GM15510 (cell line): ENCODE results near the gene MPV17L.
"Not testable (repeated sequence)": the region's sequence is repeated elsewhere in the genome, so short reads cannot be mapped to it uniquely, and the experiment has no call there.

Experiments used
- POLR2A ChIP-seq: IDR thresholded peaks from 3 replicates; pipeline ENCODE4 v1.6.1; 2011; ENCODE audit warnings: borderline replicate concordance; ENCODE audit not compliant: insufficient read length; ENCODE audit errors: extremely low read depth

MPV17L gene

DNA sequence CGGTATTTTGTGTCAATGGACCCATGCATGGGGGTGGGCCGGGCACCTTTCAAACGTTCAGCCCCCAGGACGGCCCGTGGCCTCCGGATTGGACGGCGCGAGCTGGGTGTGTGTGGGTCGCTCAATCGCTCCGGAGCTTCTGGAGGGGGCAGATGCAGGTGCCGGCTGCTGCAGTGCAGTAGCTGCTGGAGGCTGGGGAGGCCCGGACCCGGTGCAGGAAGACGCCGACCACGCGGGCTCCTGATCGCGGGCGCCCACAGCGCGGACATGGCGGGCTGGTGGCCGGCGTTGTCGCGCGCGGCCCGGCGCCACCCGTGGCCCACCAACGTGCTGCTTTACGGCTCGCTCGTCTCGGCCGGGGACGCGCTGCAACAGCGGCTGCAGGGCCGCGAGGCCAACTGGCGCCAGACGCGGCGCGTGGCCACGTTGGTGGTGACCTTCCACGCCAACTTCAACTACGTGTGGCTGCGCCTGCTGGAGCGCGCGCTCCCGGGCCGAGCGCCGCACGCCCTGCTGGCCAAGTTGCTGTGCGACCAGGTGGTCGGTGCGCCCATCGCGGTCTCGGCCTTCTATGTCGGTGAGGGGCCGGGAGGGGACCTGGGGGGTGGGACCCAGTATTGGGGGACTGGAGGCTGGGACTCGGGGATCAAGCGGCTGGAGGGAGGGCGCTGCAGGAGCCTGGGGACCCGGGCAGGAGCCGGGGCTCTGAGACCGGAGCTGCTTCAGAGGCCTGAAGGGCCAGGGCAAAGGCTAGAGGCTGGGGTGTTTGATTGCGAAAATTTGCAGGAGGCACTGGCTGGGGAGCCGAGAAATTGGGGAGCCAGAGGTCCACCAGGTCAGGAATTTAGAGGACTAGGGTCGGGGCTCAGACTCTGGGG, at the start of gene MPV17L:
Gene MPV17L, plus strand, starts transcription at position 124 of the 878 bp plus-strand sequence. Its CDS starts 144 bp downstream, at position 268.
- TF ChIP-seq POLR2A, result not testable (repeated sequence)

DNA sequence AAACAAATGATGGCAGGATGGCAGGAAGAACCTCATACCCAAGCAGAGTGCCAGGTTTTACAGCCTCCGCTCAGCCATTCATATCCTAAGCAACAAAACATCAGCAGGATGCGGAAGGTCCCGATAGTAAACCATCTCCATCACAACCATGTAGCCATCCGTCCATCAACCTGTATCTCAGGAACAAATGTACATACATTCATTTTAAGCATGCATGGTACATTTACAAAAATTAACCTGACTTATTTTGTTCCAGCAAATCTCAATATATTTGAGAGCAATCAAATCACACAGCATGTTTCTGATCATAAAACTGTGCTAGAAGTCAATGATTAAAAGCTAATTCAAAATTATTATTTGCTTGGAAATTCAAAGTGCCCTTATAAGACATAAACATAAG, 17.4 kb upstream of the MPV17L start, which contains the start of gene NPIPA5:
Gene NPIPA5, minus strand, starts transcription at position 101 of the 400 bp plus-strand sequence. Its CDS starts 0 bp downstream, at position 101.
- not testable (repeated sequence) for TF ChIP-seq POLR2A

DNA sequence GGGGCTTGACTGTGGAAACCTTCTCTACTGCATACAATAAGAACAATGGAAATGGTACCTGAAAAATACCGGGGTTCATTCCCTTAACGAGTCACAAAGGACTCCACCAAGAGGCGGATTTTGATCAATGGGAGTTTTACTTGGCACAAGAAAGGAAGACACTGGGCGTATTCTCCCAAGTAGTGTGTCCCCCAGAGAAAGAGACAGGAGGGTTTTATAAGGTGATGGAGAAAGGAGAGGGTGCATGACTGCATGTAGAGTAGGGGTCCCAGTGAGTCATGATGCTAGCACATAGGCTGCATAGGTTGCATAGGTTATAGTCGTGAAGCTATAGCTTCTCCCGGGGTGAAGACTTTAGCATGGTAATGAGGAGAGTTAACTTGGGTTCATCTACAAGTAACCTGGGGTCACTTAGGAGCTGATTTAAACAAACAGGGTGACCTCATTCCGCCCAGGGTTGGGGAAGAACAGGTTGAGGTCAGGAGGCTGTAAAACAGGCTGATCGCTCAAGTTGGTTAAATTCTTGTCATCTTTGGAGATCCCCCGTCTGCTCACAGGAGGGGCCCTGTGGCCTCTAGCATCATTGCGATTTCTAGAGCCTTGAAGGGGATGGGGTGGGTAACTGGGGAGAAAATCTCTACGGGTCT, 1.5 kb downstream of the MPV17L start:
- TF ChIP-seq POLR2A, result no peak

DNA sequence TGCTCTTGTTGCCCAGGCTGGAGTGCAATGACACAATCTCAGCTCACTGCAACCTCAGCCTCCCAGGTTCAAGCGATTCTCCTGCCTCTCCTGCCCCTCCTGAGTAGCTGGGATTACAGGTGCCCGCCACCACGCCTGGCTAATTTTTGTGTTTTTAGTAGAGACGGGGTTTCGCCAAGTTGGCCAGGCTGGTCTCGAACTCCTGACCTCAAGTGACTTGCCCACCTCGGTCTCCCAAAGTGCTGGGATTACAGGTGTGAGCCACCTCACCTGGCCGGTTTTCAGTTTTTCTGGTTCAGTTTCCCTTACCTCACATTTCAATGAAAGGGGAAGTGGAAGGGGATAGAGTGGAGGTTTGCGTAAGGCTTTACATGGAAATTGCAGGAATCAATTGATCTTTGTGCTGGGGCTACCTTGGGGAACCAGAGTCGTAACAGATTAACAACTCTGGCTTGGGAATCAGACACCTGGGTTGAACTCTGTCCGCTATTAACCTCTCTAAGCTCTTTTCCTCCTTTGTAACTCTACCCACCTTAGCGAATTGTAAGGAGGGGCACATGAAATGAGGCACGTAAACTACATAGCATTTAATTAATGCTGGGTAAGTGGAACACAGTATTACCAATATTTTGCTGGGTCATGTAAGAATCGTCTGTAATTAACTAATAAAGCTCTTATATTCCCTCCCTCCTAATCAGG, 3.2 kb downstream of the MPV17L start:
- TF ChIP-seq POLR2A, result no peak

DNA sequence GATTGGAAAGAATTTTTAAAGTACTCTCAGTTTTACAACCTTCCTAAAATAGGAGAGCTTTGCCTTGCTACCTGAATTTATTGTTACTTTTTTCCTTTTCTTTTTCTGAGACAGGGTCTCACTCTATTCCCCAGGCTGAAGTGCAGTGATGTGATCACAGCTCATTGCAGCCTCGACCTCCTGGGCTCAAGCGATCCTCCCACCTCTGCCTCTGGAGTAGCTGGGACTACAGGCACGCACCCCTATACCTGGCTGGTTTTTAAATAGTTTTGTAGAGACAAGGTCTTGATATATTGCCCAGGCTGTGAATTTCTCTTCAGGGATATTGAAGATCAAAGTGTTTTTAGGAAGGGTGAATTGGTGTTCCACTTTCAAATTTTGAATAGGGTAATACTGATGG, 3.8 kb downstream of the MPV17L start:
- no peak for TF ChIP-seq POLR2A

DNA sequence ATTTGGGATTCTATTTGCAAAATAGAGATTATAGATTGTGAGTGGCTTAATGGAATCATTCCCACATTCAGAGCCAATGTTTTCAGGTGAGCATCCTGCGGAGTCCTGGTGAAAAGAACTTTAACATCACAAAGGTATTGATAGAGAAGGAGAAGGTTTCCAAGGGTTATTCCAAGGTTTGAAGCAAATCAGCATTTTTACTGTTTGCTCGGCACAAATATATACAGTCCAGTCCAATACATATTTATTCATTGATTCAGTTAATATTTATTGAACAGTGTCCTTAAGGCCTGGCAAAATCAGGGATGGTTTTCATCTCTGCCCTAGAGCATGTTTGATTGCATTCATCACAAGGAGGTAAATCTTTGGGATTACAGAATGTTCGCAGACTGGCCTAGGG, 6.4 kb downstream of the MPV17L start:
- TF ChIP-seq POLR2A, result no peak

DNA sequence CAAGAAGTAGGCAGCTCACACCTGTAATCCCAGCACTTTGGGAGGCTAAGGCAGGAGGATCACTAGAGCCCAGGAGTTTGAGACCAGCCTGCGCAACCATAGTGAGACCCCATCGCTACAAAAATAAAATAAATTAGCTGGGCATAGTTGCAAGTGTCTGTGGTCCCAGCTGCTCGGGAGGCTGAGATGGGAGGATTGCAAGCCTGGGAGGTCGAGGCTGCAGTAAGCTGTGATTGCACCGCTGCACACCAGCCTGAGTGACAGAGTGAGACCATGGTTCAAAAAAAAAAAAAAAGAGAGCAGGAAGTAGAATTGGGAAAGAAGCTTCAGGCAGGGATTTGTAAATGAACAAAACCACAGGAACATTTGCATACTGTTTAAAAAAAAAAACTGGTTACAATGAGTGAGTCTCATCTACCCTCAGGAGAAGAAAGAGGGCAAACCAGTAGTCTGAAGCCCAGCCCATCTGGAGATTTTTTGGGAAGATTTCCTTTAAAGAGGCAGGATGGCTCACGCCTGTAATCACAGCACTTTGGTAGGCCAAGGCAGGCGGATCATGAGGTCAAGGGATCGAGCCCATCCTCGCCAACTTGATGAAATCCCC, 7.9 kb downstream of the MPV17L start:
- TF ChIP-seq POLR2A, result no peak

DNA sequence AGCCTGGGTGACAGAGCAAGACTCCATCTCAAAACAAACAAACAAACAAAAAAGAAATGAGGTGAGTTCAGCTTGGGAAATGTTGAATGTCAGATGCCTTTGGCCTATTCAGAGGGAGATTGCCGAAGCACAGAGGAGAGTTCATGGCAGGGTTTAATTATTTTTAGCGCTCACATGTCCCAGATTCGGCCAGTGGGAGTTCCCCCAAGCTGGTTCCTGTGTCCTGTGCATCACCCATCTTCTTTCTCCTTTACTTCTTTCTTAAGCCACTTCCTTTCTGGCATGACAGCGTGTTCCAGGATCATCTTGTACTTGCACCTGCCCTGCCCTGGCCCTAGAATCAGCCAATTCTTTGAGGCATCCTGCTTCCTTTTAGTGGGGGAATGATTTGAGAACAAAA, 9.2 kb downstream of the MPV17L start:
- TF ChIP-seq POLR2A, result no peak

DNA sequence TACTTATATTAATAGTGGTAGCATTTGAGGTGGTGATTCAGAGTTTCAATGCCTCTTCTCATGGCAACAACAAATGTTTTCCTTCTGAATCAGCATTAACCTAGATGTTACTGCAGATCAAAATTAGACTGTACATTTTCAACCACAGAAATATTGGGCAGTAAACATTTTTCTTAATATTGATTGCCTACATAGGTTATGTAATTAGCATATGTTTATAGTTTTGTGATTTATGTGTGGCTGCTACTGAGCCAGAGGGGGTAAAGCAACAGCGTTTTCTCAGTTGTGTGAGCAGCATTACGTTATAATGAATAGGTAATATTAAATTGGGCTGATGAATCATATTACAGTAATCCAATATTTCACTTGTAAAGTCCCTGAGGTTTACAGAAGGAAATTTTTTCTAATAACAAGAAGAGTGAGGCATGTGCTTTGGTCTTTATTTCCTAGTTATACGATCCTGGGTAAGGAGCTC, 20.0 kb downstream of the MPV17L start:
- no peak for TF ChIP-seq POLR2A

DNA sequence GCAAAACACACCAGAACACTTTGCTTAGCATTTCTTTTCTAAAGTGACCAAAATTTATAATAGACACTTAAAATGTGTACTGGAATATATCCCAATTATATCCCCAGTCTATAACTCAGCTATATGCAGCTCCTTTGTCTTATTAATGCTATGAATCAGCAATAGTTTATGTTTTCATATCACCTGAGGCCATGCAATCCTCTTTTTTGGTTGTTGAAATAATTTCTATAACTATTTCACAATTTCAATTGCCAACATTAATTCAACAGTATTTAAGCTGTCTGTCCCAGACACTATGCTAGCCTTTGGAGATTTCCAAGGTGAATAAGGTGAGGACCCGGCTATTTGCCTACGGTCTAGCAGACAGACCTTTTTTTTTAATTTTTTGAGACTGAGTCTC, 21.6 kb downstream of the MPV17L start:
- TF ChIP-seq POLR2A, result no peak

DNA sequence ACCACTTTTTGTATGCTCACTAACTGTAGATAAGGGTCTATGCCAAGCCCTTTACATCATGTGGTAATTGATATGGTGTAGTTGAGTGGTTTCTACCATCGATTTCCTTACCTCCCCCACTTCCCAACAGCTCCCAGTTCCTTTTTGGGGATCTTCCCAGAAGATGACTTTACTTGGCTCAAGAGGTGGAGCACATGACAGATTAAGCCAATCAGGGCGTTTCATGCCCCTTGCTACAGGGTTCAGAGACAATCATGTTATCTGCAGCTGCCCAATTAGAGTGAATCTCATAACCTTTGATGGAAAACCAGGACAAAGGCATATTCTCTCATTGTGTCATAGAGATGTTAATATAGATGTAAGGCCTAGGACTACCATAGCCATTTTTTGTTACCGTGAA, 22.7 kb downstream of the MPV17L start:
- TF ChIP-seq POLR2A, result no peak

DNA sequence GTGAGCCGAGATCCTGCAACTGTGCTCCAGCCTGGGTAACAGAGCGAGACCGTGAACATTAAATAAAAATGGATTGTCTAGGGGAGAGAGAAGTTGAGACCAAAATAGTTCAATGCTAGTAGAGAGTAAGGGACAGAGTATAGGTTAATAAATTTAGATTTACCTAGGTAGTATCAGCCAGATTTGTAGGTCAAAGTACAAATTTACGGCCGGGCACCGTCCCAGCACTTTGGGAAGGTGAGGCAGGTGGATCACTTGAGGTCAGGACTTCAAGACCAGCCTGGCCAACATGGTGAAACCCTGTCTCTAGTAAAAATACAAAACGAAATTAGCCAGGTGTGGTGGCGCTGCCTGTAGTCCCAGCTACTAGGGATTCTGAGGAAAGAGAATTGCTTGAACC, 26.7 kb downstream of the MPV17L start:
- no peak for TF ChIP-seq POLR2A

DNA sequence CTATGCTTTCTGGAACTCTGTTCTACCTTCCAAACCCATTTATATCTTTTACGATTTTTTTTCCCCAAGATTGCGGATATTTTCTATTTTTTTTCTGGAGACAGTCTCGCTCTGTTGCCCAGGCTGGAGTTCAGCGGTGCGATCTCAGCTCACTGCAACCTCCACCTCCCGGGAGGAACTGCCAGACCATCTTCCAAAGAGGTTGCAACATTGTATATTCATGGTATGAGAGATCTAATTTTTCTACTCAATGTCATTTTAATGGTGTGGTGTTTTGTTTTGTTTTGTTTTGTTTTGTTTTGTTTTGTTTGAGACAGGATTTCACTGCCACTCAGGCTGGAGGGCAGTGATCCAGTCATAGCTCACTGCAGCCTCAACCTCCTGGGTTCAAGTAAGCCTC, 30.3 kb downstream of the MPV17L start:
- no peak for TF ChIP-seq POLR2A

DNA sequence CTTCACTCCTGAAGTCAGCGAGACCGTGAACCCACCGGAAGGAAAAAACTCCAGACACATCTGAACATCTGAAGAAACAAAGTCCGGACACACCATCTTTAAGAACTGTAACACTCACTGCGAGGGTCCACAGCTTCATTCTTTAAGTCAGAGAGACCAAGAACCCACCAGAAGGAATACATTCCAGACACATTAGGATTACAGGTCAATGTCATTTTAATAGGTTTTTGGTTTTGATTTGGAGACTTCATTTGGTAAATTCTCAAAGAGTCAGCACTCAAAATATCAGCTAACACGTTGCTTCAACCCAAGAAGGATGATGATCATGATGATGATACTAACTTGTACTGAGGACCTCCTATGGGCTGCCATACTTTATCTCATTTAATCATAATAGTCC, 31.2 kb downstream of the MPV17L start:
- TF ChIP-seq POLR2A, result no peak

DNA sequence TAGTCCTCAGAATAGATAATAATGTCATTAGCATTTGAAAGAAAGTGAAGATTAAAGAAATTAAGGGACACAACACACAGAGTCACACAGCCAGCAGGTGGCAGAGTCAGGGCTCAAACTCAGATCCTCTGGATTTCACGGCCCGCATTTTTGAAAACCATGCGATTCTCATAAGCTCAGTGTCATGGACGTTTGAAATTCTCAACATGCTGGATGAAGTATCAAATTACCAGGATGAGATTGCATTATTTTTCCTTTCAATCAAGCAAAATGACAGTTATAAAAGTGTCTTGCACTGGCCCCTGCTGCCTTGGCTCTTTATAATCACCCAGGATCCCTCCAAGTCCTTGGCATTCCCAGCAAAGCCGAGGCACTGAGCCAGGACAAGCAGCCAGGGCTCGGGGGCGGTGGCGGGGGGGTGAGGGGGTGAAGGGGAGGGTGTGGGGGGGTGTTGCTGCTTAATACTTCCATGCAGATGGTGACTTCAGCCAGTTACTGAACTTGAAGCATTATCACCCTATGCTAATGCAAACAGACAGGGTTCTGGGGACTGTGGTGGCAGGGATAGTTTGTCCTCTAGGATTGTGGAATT, 32.2 kb downstream of the MPV17L start:
- no peak for TF ChIP-seq POLR2A

DNA sequence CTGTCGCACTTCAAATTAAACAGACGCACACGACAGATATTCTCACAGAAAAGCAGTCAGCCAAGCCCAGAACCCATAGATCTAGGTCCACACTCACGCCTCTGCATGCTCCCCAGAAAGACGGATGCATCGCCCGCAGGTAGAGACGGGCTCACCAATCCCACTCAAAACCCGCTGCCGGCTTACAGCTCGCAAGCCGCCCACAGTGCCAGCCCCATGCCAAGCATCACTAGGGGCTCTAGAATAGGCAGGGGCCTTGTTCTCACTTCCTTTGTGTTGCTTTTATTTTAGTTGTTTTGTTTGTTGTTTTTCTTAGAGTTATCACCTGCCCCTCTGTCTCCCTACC, 38.5 kb downstream of the MPV17L start:
- TF ChIP-seq POLR2A, result no peak
